Measurements from ENCODE around the gene WDTC1. TPM values are rescaled to one million over a fixed set of nuclear protein-coding genes. Genes with fewer than 3 reads are reported as not detected.

The WDTC1 gene
- total and polyA plus RNA-seq, 2 of the 13 experiments (the other 11 are each of a cell fraction or from before 2014, with no cell fraction given), result 5.5 TPM

GRCh38 chr1:27342391-27342777, 108.0 kb downstream of the WDTC1 start (continued):
- TF ChIP-seq ZNF740 (CRISPR knock-in tag; IDR thresholded peaks at IDR 0.05) (no peak), JUN (CRISPR knock-in tag; IDR thresholded peaks at IDR 0.05) (0 out of 2 replicates have a peak, but pooled peaks have one; percentile 6)
- TF ChIP-seq, protein P1, sequence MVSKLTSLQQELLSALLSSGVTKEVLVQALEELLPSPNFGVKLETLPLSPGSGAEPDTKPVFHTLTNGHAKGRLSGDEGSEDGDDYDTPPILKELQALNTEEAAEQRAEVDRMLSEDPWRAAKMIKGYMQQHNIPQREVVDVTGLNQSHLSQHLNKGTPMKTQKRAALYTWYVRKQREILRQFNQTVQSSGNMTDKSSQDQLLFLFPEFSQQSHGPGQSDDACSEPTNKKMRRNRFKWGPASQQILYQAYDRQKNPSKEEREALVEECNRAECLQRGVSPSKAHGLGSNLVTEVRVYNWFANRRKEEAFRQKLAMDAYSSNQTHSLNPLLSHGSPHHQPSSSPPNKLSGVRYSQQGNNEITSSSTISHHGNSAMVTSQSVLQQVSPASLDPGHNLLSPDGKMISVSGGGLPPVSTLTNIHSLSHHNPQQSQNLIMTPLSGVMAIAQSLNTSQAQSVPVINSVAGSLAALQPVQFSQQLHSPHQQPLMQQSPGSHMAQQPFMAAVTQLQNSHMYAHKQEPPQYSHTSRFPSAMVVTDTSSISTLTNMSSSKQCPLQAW (CRISPR knock-in tag; IDR thresholded peaks at IDR 0.05), result no peak

DNA sequence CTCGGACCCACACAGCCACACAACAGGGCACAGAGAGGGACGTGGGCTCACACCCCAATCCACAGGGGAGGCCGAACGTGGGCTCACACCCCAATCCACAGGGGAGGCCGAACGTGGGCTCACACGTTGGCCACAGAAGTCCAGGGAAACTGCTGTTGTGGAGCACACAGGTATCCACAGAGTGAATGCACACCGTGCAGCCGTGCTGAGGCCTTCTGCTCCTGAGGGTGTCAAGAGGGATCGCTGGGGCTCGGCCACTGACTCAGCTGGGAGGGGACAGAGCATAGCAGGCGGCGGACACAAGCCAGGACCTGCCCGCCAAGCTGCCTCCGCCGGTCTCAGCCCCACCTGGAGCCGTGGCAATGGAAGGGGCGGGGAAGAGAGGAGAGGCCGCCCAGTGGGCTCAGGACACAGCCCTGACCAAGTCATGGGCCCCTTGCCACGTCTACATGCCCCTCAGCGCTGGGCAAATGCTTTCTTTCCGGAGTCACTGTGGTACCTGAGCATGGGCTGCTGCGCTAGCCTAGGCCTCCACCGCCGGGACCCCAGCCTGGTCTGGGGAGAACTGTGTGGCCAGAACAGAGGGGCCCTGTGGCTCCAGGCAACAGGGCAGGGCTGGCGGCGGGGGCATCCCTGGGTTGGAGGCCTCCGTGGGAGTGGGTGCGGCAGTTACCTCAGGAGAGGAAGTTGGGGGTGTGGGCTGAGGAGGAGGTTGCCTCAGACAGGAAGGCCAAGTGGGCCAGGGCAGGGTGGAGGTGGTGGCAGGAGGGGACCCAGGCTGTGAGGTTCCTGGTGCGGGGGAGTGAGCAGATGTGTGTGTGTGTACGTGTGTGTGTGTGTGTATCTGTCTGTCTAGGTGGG, 108.6 kb downstream of the WDTC1 start:
- H2AFZ ChIP-seq (ENCODE audit: low read length), result no peak overlapping the region
- H3K4me2 ChIP-seq (ENCODE audit: low read depth, low read length), result peak overlapping the region; percentile 99
- H3K79me2 ChIP-seq (ENCODE audit: insufficient read depth, low read length), result no peaks in the 10 kb centered on the region
- peak; percentile 52 for DNase-seq (ENCODE audit: low spot score)
- WGBS (ENCODE audit: low lambda C conversion rate), result 2% methylated on average over 16 of the region's 31 CpGs
- POLR2A ChIA-PET, result interaction anchor here (0.7 to 3.2 kb wide), 6 partner anchors 9 to 23 kb away, joined by 3 to 36 read pairs (median 8); partner anchors contain the start of gene MAP3K6
- H3K4me3 ChIP-seq (replicated peaks in 1 of 3; ENCODE audit: insufficient read depth in 1 of 3, low read depth in 2 of 3, low read length in 3 of 3), result peak overlapping the region; percentile 65 to 84 (median 79)
- no TSS peak for BruUV-seq (replicated peaks)
- H4K20me1 ChIP-seq (ENCODE audit: insufficient read depth, low read length), result no peaks in the 10 kb centered on the region
- in situ Hi-C loops (cut with HindIII; ENCODE audit: extremely low pct_ligation_motif_present, low pct_unique_long_range_greater_than_20kb), result no loop called here
- peak; percentile 77 for ATAC-seq
- CTCF ChIA-PET (ENCODE audit: low intra/inter-chr PET ratio, low total read pairs), result no interaction called here
- peak overlapping the region; percentile 54 for H3K27ac ChIP-seq (ENCODE audit: extremely low read length, insufficient read depth, low read length)
- FAIRE-seq, result no peak
- peaks cover 20% of the 10 kb centered on the region for H3K4me1 ChIP-seq (ENCODE audit: insufficient read depth, low read length)
- intact Hi-C loops (cut with micrococcal nuclease; ENCODE audit: unreplicated experiment), result no loop called here
- no peaks in the 10 kb centered on the region for H3K36me3 ChIP-seq (replicated peaks in 1 of 2; ENCODE audit: control insufficient read depth in 1 of 2, insufficient read depth in 2 of 2, low read length in 2 of 2)
- H3K9ac ChIP-seq (ENCODE audit: insufficient read depth, low read depth, low read length), result peak overlapping the region; percentile 72
- no peaks in the 10 kb centered on the region for H3K9me3 ChIP-seq (ENCODE audit: low read length)
- no peaks in the 10 kb centered on the region; a peak in 1 of 5 replicates for H3K27me3 ChIP-seq (ENCODE audit: control insufficient read depth in 1 of 2, insufficient read depth in 2 of 2, low read length in 2 of 2)
- no peak for TF ChIP-seq ATF1 (CRISPR knock-in tag; IDR thresholded peaks at IDR 0.05)
- no peak for TF ChIP-seq AHR (CRISPR knock-in tag; IDR thresholded peaks at IDR 0.05)
- no peak for TF ChIP-seq ZNF773 (CRISPR knock-in tag; IDR thresholded peaks at IDR 0.05; ENCODE audit: borderline replicate concordance)
- TF ChIP-seq RFX3 (CRISPR knock-in tag; IDR thresholded peaks at IDR 0.05), result no peak
- no peak for TF ChIP-seq CHD2 (IDR thresholded peaks at IDR 0.05; ENCODE audit: low read depth, low read length)
- TF ChIP-seq SMARCC2 (IDR thresholded peaks at IDR 0.05), result no peak
- no peak for TF ChIP-seq XBP1 (CRISPR knock-in tag; IDR thresholded peaks at IDR 0.05)
- TF ChIP-seq, protein P2, sequence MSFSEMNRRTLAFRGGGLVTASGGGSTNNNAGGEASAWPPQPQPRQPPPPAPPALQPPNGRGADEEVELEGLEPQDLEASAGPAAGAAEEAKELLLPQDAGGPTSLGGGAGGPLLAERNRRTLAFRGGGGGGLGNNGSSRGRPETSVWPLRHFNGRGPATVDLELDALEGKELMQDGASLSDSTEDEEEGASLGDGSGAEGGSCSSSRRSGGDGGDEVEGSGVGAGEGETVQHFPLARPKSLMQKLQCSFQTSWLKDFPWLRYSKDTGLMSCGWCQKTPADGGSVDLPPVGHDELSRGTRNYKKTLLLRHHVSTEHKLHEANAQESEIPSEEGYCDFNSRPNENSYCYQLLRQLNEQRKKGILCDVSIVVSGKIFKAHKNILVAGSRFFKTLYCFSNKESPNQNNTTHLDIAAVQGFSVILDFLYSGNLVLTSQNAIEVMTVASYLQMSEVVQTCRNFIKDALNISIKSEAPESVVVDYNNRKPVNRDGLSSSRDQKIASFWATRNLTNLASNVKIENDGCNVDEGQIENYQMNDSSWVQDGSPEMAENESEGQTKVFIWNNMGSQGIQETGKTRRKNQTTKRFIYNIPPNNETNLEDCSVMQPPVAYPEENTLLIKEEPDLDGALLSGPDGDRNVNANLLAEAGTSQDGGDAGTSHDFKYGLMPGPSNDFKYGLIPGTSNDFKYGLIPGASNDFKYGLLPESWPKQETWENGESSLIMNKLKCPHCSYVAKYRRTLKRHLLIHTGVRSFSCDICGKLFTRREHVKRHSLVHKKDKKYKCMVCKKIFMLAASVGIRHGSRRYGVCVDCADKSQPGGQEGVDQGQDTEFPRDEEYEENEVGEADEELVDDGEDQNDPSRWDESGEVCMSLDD (CRISPR knock-in tag; IDR thresholded peaks at IDR 0.05; ENCODE audit: borderline replicate concordance), result no peak
- no peak for TF ChIP-seq KDM5A (IDR thresholded peaks at IDR 0.05; ENCODE audit: borderline replicate concordance, low read length)
- no peak for TF ChIP-seq KLF13 (CRISPR knock-in tag; IDR thresholded peaks at IDR 0.05)
- TF ChIP-seq ZFP36L2 (CRISPR knock-in tag; IDR thresholded peaks at IDR 0.05), result no peak
- TF ChIP-seq YEATS4 (CRISPR knock-in tag; IDR thresholded peaks at IDR 0.05; ENCODE audit: borderline replicate concordance), result peak; percentile 79
- TF ChIP-seq ZNF317 (CRISPR knock-in tag; IDR thresholded peaks at IDR 0.05), result 0 out of 2 replicates have a peak, but pooled peaks have one; percentile 48
- TF ChIP-seq ZNF678 (CRISPR knock-in tag; IDR thresholded peaks at IDR 0.05), result no peak
- TF ChIP-seq, protein P3, sequence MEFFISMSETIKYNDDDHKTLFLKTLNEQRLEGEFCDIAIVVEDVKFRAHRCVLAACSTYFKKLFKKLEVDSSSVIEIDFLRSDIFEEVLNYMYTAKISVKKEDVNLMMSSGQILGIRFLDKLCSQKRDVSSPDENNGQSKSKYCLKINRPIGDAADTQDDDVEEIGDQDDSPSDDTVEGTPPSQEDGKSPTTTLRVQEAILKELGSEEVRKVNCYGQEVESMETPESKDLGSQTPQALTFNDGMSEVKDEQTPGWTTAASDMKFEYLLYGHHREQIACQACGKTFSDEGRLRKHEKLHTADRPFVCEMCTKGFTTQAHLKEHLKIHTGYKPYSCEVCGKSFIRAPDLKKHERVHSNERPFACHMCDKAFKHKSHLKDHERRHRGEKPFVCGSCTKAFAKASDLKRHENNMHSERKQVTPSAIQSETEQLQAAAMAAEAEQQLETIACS (CRISPR knock-in tag; IDR thresholded peaks at IDR 0.05), result no peak
